ENCODE measurements around the gene CAV1.

The CAV1 gene

DNA sequence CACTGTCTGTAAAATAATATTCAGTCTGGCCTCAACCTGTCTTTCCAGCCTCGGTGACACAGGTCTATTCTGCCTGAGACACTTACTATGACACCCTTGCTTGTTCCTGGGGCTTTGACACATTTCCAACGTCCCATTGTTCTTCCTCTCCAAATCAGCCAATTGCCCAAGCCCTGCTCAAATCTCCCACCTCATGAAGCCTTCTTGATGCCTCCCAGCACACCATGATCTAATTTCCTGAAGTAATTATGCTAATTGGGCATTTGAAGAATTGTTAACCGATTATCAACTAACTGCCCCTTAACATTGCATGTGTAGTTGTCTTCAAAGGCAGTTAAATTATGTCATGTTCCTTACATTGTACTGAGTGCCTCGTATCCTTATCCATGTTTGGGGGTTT is 33.1 kb downstream of the CAV1 start:
- no peak for DNase-seq (ENCODE audit: low spot score)

GRCh38 chr7:116560021-116560970 is 35.5 kb downstream of the CAV1 start:
- no peak for DNase-seq (ENCODE audit: low spot score)

- no peak for DNase-seq (ENCODE audit: low spot score)
Observed at GRCh38 chr7:116561697-116562483, 37.1 kb downstream of the CAV1 start.

GRCh38 chr7:116562529-116563121 is 37.8 kb downstream of the CAV1 start:
- DNase-seq (ENCODE audit: low spot score), result no peak

GRCh38 chr7:116565981-116566380 is 41.1 kb downstream of the CAV1 start:
- no peak for DNase-seq (ENCODE audit: low spot score)

DNA sequence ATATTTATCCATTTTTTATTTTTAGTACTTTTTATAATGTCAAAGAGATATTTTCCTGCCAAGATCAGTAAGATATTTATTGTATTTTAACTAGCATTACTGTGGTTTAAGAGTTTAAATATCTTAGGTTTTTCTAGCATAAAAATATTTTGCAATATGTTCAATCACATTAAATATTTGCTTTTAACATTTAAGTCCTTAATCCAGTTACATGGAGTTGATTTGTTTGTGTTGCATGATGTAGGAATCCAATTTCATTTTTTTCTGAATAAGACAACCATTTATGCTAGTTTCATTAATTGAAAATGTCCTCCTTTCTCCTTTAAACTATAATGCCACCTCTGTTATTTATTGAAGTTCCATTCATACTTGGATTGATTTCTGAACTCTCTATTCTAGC is 41.8 kb downstream of the CAV1 start:
- DNase-seq (ENCODE audit: low spot score), result no peak

GRCh38 chr7:116569737-116570136 is 44.9 kb downstream of the CAV1 start:
- no peak for DNase-seq (ENCODE audit: low spot score)

GRCh38 chr7:116570306-116570705 is 45.5 kb downstream of the CAV1 start:
- DNase-seq (ENCODE audit: low spot score), result no peak

- no peak for DNase-seq (ENCODE audit: low spot score)
Observed at GRCh38 chr7:116571037-116571436, 46.2 kb downstream of the CAV1 start.

GRCh38 chr7:116571552-116571951 is 46.7 kb downstream of the CAV1 start:
- no peak for DNase-seq (ENCODE audit: low spot score)

DNA sequence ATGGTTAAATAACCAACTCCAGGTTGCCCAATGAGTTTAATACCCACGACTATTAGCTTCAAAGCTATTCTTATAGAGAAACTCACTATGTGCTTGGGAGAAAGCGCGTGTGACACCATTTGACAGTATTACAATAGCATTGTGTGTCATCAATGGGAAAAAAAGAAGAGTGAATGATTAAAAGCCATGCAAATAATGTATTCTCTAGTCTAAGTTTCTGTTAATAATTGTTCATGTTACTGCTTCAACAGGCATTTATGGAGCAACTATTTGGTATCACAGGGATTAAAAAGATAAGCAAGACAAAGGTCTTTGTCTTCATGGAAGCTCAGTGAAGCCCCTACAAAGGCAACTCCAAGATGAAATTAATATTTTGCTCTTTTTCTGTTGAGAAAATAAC is 47.2 kb downstream of the CAV1 start:
- no peak for DNase-seq (ENCODE audit: low spot score)

DNA sequence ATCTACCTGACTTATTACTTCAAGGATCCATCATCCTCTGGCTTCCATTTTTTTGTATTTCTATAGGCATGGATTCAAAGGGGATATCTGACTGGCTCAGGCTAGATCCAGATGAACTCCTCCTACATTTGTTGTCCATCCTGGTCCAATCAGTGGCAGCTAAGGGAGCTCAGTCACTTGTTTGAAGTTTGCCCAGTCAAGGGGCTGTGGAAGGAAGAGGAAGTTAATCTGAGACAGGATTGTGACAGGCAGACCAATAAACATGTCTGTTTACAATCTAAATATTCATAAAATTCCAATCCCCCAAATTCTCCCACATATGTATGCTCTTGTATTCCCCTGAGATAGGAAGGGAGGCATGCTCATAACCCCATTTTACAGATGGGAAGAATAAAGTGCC is 48.7 kb downstream of the CAV1 start:
- no peak for DNase-seq (ENCODE audit: low spot score)

DNA sequence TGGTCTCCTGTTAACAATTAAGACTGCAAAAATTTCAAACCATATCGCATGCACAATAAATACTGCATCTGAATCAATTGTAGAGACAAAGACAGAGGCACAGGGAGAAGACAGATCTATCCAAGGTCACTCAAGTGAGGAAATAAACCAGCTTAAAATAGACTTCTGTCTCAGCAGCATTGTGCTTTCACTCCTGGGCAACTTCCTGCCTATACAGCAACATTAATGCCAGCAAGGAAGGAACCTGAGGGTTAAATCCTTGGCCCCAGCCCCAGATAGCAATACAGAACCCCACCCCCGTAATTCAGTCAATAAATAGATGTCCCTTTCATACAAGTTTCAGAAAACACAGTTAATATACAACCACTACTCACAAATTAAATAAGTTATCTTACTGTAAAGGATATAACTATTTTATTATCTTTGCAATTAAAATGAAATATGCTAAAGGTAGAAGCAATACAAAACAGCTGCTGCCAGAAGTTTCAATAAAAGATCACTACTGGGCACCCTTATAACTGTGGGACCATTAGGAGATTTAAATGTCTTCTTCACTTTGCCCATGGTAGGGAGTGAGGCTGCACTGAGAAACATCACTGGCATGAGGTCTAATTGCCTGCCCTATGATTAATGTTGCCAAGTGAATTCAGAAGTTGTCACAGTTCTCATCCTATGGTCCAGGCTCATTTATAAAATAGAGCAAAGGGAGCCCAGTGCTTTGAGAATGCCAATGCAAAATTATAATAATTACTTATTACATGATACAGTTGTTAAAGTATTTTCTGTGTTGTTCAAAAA is 49.4 kb downstream of the CAV1 start:
- DNase-seq (ENCODE audit: low spot score), result no peak

DNA sequence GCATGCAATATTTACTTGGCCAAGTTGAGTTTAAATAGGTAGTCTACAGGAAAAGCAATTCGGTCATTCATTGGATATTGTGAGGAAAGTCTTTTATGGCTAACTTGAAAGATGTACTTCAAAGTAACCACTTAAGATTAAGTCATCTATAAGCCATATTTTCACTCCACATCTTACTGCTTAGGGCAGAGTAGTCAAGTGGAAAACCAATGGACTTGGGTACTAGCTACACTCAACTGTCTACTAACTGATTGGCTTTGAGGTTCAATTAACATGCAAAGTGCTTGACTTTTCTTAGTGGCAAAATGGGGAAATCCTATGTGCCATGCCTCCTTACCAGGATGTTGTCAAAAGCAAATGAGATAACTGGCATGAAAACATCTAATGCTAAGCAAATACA is 51.0 kb downstream of the CAV1 start:
- no peak for DNase-seq (ENCODE audit: low spot score)

- DNase-seq (ENCODE audit: low spot score), result no peak
Observed at GRCh38 chr7:116576350-116577319, 51.8 kb downstream of the CAV1 start.

GRCh38 chr7:116577320-116577871 is 52.6 kb downstream of the CAV1 start:
- DNase-seq (ENCODE audit: low spot score), result no peak

- no peak for DNase-seq (ENCODE audit: low spot score)
Observed at GRCh38 chr7:116578526-116578925, 53.7 kb downstream of the CAV1 start.

GRCh38 chr7:116579322-116579721 is 54.5 kb downstream of the CAV1 start:
- no peak for DNase-seq (ENCODE audit: low spot score)

DNA sequence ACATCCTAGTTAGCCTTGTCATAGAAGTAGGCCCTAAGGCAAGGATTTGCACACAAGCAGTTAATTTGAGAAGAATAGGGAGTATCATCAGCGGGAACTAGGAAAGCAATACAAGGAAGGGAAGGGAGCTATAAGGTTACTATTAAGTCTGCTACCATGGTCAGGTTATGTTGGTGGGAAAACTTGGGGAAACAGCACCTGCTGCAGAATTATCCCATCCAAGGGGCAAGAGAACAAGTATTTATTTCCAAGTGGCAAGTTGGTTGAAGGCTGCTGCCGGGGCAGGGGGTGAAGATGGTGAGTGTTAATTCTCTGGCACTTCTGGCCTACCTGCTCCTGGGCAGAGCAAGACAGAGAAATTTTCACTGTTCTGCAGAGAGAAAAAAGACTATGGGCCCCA is 55.0 kb downstream of the CAV1 start:
- no peak for DNase-seq (ENCODE audit: low spot score)

DNA sequence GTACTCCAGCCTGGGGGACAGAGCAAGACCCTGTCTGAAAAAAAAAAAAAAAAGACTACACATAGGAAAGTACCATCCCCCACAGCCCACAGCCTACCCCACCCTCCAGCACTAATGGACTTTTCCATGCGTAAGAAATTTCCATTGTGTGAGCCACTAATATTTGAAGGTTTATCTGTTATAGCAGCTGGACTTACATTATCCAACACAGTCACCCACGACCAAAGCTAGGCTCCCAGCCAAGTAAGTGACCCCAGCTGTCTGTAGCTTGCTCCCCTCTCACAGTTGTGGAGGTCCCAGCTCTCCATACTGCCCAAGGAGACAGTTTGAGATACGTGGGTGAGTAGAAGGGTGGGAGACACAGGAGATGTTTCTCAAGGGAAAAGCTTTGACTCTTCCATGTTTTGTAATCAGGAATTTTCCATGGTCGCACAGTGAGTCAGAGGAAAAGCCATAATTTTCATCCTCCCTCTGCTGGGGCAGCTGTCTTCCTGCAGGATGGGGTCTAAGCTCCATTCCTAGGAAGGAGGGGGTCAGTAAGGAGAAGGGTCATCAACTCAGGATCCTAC is 57.4 kb downstream of the CAV1 start:
- DNase-seq (ENCODE audit: low spot score), result no peak
